ENCODE results near the gene SOX18. TPM values are rescaled to one million over a fixed set of nuclear protein-coding genes. Genes with fewer than 3 reads are reported as not detected.

The SOX18 gene
- total and polyA plus RNA-seq, 2 experiments from 2014 or later: 0.21 TPM; not detected in 1

DNA sequence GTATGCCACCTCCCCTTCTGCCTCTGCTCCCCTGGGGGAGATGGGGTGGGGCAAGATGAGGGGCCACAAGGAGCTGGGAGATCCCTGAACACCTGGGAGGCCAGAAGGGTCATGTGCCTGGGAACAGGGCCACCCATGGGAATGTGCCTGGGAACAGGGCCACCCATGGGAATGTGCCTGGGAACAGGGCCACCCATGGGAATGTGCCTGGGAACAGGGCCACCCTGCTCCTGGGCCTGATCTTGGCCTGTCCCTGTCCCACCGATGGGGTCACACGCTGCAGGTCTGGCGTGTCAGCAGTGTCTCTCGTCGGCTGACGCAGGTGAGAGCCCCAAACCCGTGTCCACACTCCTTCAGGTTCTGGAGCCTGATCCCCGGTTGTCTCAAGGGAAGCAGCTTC is 25.5 kb upstream of the SOX18 start:
- no peak overlapping the region for H3K27ac ChIP-seq (ENCODE audit: low read depth)
- H3K27me3 ChIP-seq (ENCODE audit: insufficient read depth): no peaks in the 10 kb centered on the region; the same call in 1 of the 2 replicates
- no peak for TF ChIP-seq EZH2phosphoT487 (IDR thresholded peaks at IDR 0.05; ENCODE audit: unreplicated experiment)
- TF ChIP-seq ZNF114 (CRISPR knock-in tag; IDR thresholded peaks at IDR 0.05): no peak
- TF ChIP-seq ZNF331 (CRISPR knock-in tag; IDR thresholded peaks at IDR 0.05; ENCODE audit: low read depth): no peak
- no peaks in the 10 kb centered on the region for H3K79me2 ChIP-seq (replicated peaks; ENCODE audit: insufficient read depth)
- ATAC-seq (no peak), DNase-seq (ENCODE audit: low spot score) (no peak)
- H2AFZ ChIP-seq: no peak overlapping the region
- peaks cover 11% of the 10 kb centered on the region; the same call in 1 of the 2 replicates for H3K4me1 ChIP-seq (ENCODE audit: insufficient read depth)
- Mint-ChIP-seq H3K36me3 (ENCODE audit: low read depth) (peaks cover 2% of the 10 kb centered on the region; the same call in 1 of the 3 replicates), H3K27ac (no peak overlapping the region), H3K4me3 (no peak overlapping the region), H3K4me1 (peaks cover 9% of the 10 kb centered on the region; the same call in 2 of the 3 replicates), H3K27me3 (ENCODE audit: insufficient read depth, low read depth, poor library complexity) (peaks cover 6% of the 10 kb centered on the region), H3K9me3 (no peaks in the 10 kb centered on the region)
- no peaks in the 10 kb centered on the region for H3K9me2 ChIP-seq (ENCODE audit: insufficient read depth)
- H4K20me1 ChIP-seq (replicated peaks; ENCODE audit: insufficient read depth): no peaks in the 10 kb centered on the region
- H3K4me3 ChIP-seq: no peak overlapping the region
- H3K36me3 ChIP-seq (ENCODE audit: insufficient read depth): no peaks in the 10 kb centered on the region
- no peak overlapping the region for H3K4me2 ChIP-seq
- H3F3A ChIP-seq (replicated peaks; ENCODE audit: low read depth): no peaks in the 10 kb centered on the region

GRCh38 chr20:64074184-64074789 is 24.8 kb upstream of the SOX18 start:
- peaks cover 9% of the 10 kb centered on the region; the same call in 2 of the 3 replicates for H3K4me1 Mint-ChIP-seq
- no peaks in the 10 kb centered on the region for H3K9me3 Mint-ChIP-seq
- Histone ChIP-seq H3K4me2 (no peak overlapping the region), H3K27ac (ENCODE audit: low read depth) (no peak overlapping the region), H4K20me1 (replicated peaks; ENCODE audit: insufficient read depth) (no peaks in the 10 kb centered on the region), H3K79me2 (replicated peaks; ENCODE audit: insufficient read depth) (no peaks in the 10 kb centered on the region), H3K4me1 (ENCODE audit: insufficient read depth) (peaks cover 11% of the 10 kb centered on the region; the same call in 1 of the 2 replicates), H3K9me2 (ENCODE audit: insufficient read depth) (no peaks in the 10 kb centered on the region), H2AFZ (no peak overlapping the region), H3K36me3 (ENCODE audit: insufficient read depth) (no peaks in the 10 kb centered on the region), H3K27me3 (ENCODE audit: insufficient read depth) (no peaks in the 10 kb centered on the region), H3K4me3 (no peak overlapping the region), H3F3A (replicated peaks; ENCODE audit: low read depth) (no peaks in the 10 kb centered on the region)
- H3K36me3 Mint-ChIP-seq (ENCODE audit: low read depth): peaks cover 2% of the 10 kb centered on the region; the same call in 1 of the 3 replicates
- ATAC-seq (no peak), DNase-seq (ENCODE audit: low spot score) (no peak)
- H3K27me3 Mint-ChIP-seq (ENCODE audit: insufficient read depth, low read depth, poor library complexity): peaks cover 6% of the 10 kb centered on the region
- H3K4me3 Mint-ChIP-seq: no peak overlapping the region
- no peak overlapping the region for H3K27ac Mint-ChIP-seq
- TF ChIP-seq EZH2 (IDR thresholded peaks at IDR 0.05; ENCODE audit: low read depth, unreplicated experiment) (no peak), ZNF331 (CRISPR knock-in tag; IDR thresholded peaks at IDR 0.05; ENCODE audit: low read depth) (no peak), JUNB (IDR thresholded peaks at IDR 0.05; ENCODE audit: unreplicated experiment) (no peak), CTCF (conservative IDR thresholded peaks at IDR 0.05; ENCODE audit: low read depth in 2 of 2) (no peak), POLR2AphosphoS5 (IDR thresholded peaks at IDR 0.05; ENCODE audit: low read depth) (no peak), STAT1 (IDR thresholded peaks at IDR 0.05; ENCODE audit: unreplicated experiment) (no peak)
- TF ChIP-seq, protein P1, sequence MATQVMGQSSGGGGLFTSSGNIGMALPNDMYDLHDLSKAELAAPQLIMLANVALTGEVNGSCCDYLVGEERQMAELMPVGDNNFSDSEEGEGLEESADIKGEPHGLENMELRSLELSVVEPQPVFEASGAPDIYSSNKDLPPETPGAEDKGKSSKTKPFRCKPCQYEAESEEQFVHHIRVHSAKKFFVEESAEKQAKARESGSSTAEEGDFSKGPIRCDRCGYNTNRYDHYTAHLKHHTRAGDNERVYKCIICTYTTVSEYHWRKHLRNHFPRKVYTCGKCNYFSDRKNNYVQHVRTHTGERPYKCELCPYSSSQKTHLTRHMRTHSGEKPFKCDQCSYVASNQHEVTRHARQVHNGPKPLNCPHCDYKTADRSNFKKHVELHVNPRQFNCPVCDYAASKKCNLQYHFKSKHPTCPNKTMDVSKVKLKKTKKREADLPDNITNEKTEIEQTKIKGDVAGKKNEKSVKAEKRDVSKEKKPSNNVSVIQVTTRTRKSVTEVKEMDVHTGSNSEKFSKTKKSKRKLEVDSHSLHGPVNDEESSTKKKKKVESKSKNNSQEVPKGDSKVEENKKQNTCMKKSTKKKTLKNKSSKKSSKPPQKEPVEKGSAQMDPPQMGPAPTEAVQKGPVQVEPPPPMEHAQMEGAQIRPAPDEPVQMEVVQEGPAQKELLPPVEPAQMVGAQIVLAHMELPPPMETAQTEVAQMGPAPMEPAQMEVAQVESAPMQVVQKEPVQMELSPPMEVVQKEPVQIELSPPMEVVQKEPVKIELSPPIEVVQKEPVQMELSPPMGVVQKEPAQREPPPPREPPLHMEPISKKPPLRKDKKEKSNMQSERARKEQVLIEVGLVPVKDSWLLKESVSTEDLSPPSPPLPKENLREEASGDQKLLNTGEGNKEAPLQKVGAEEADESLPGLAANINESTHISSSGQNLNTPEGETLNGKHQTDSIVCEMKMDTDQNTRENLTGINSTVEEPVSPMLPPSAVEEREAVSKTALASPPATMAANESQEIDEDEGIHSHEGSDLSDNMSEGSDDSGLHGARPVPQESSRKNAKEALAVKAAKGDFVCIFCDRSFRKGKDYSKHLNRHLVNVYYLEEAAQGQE (IDR thresholded peaks at IDR 0.05; ENCODE audit: unreplicated experiment): no peak

Measured in GM23338 (cell line).